GM11168 (cell line): Measurements from ENCODE around the gene CDC42SE2.

Experiments used
- in situ Hi-C: fragments of 300-500 bp; cut with MboI; formaldehyde crosslinking; loops from one replicate; pipeline ENCODE4 v1.12.0; 2022; ENCODE audit warnings: low sequenced_read_pairs; ENCODE audit not compliant: unreplicated experiment

Gene CDC42SE2

DNA sequence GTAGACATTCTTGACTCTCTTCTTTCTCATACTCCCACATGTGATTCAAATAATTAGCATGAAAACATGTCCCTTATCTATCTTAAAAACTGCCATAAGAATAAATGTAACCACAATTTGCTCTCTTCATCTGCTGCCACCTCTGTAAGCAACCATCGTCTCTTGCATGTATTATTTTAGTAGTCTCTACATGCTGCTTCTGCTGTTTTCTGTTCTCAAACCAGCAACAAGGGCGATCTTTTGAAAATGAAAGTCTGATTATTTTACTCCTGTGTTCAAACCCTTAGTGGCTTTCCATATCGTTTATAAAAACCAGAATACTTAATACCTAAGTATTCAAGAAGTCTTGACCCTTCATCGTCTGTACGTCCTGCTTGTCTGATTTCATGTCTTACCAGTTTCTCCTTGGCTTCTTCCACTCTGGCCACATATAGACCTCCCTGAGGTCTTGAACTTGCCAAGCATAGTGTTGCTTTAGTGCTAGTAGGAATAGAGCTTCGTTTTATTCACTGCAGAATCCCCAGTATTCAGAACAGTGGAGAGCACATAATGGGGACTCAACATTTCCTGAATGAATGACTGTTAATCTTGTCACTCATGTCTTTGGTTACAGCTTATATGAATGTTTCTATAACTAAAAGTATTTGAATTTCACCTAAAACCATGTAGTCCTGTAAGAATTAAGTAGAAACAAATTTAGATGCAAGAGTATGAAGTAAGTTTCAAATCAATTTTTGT, 10.6 kb downstream of the CDC42SE2 start:
- in situ Hi-C loops: loop anchor here (10.0 kb wide), 2 partner anchors 100 to 110 kb away; partner anchors contain the start of gene HINT1

DNA sequence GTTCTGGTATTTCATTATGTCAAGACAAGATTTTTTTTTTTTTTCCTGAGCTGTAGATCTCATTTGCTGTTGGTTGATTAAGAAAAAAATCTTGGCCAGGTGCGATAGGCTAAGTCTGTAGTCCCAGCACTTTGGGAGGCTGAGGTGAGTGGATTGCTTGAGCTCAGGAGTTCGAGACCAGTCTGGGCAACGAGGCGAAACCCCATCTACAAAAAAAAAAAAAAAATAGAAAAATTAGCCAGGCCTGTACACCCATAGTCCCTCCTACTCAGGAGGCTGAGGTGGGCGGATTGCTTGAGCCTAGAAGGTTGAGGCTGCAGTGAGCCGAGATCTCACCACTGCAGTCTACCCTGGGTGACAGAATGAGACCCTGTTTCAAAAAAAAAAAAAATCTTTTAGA, 12.2 kb downstream of the CDC42SE2 start:
- in situ Hi-C loops: loop anchor here (10.0 kb wide), 2 partner anchors 99 to 111 kb away; partner anchors contain the start of gene HINT1

DNA sequence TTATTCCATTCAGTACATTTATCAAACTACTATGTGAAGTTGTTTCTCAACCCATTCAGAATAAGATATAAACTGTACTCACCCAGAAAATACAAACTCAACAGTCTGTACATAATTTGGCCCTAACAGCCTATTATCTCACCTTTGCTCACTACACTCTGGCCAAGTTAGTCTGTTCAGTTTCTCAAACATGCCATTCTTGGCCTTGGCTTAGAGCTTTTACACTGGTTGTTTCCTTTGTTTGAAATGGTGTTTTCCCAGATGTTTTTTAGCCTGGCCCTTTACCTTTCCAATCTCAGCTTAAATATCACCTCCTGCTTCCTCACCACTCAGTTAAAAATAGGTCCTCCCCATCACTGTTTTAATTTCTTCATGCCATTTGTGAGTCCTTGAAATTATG, 13.6 kb downstream of the CDC42SE2 start:
- in situ Hi-C loops: loop anchor here (10.0 kb wide), 2 partner anchors 97 to 113 kb away; partner anchors contain the start of gene HINT1

DNA sequence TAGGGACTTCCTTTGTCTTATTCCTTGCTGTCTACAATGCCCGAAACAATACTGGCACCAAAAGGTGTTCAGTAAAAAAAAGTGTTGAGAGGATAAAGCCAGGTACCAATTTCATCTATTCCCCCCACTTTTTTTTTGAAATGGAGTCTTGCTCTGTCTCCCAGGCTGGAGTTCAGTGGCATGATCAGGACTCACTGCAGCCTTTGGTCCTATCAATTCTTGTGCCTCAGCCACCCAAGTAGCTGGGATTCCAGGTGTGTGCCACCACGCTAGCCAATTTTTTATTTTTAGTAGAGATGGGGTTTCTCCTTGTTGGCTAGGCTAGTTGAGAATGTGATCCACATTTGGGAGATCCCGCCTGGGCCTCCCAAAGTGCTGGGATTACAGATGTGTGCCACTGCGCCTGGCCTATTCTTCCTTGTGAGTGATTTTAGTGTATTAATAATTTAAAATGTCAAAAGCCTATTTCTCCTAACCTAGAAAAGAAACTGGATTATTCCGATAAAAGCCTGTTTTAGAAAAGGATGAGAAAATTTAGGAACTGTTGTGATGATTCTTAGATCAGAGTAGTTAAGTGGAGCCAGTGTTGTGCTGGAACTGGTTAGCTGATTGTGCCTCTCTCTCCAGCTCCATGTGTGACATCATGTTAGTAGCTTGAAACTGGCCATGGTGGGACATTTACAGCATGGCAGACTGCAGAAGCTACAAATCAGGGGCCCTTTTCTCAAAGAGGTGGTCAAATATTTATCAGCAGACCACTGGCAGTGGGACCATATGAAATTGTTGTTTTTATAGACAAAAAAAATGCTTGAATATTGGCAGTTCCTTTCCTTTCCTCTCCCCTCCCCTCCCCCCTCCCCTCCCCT, 14.3 kb downstream of the CDC42SE2 start:
- in situ Hi-C loops: loop anchor here (10.0 kb wide), 2 partner anchors 97 to 113 kb away; partner anchors contain the start of gene HINT1

DNA sequence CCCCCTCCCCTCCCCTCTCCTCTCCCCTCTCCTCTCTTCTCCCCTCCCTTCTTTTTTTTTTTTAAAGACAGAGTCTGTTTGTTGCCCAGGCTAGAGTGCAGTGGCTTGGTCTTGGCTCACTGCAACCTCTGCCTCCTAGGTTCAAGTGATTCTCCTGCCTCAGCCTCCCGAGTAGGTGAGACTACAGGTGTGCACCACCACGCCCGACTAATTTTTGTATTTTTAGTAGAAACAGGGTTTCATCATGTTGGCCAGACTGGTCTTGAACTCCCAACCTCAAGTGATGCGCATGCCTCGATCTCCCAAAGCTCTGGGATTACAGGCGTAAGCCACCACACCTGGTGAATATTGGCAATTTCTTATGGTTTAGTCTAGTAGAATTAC, 14.9 kb downstream of the CDC42SE2 start:
- in situ Hi-C loops: loop anchor here (10.0 kb wide), 2 partner anchors 96 to 114 kb away; partner anchors contain the start of gene HINT1

DNA sequence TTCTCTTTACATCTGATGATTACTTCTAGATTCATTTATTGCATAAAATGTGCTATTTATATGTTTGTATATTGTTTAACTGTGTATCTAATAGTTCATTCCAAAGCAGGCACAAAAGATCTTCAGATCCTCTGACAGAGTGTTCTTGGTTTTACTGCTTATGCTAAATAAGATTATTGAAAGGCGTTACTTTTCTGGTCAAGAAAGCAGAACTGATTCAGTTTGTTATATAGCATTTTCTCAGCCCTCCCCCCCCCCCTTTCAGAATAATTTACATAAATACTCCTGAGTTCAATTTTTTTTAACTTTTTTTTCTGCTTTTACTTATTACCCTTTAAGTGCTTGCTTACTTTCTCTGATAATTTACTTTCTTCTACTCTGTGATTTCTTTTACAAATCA, 15.4 kb downstream of the CDC42SE2 start:
- in situ Hi-C loops: loop anchor here (10.0 kb wide), 2 partner anchors 96 to 114 kb away; partner anchors contain the start of gene HINT1

DNA sequence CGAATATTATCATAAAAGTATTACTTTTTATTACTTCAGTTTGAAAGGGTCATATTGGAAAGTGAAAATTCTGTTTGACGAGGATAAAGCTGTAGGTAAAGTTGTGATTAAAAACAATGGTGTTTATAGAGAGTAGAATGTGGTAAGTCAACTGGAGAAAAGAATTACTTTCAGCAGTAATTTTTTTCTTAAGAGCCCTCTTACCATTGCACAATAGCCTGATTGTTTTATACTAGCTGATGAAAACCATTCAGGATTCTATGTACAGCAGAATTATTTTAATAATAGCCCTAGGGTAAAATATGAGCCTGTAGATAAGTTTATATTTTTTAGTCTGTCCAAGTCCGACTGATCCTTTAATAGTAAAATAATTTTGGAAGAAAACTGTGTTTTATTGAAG, 16.6 kb downstream of the CDC42SE2 start:
- in situ Hi-C loops: no loop called here

DNA sequence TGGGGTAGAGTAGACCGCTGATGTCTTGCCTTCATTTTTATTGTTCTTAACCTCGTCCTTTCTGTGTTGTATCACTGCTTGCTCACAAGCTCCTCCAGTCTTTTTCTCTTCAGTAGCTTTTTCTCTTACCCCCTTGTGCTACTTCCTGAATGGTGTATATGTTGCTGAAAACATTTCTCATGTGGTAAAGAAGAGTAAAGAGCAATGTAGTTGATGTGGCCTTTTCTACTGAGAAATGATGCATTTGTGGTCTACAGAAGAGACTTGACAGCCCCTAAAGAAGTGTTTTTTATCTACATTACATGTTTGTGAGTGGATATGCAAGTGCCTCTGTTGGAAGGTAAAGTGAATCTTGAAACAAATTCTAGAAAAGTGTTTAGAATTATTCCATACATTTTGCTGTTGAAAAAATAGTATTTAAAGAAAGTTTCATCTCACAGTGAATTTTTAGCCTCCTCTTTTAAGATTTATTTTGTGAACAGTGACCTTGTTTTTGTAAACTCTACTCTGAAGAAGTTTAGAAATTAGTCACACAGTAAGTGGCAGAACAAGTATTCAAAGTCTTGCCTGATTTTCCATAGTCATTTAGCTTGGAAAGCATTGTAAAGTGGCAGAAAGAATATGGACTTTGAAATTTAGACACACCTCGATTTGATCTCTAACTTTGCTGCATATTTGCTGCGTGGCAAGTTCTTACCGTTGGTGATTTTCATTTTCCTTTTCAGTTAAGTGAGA, 17.4 kb downstream of the CDC42SE2 start:
- in situ Hi-C loops: no loop called here

DNA sequence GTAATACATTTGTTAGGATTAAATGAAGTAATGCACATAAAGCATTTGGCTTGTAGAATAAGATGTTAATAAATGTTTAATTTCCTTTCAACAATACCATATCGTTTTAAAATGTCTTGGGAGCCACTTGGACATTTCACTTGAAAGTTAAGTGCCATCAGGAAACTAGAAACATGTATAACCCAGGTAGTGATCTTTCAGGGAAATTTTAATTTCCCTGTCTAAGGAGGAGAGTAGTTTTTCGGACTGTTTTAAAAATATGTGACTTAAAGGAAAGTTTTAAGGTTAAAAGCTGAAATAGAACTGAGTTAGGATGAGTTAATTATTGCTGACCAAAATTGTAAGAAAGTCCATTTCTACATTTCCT, 18.0 kb downstream of the CDC42SE2 start:
- in situ Hi-C loops: no loop called here

DNA sequence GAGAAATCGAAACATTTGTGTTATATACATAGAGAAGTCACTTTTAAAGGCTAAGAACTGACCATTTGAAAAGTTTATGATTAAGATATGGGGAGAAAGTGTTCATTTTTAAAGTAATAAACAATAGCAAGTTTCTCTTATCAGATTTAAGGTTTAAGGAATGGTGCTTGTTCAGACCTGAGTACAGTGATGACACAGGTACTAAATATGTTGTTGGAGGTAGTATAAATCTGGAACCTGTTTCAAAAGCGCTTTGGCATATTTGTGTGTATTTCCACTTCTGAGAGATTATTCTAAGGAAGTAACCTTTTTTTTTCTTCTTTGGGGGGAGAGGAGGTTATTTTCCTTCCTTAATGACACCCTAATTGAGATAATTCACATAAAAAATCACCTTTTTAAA, 18.4 kb downstream of the CDC42SE2 start:
- in situ Hi-C loops: no loop called here

DNA sequence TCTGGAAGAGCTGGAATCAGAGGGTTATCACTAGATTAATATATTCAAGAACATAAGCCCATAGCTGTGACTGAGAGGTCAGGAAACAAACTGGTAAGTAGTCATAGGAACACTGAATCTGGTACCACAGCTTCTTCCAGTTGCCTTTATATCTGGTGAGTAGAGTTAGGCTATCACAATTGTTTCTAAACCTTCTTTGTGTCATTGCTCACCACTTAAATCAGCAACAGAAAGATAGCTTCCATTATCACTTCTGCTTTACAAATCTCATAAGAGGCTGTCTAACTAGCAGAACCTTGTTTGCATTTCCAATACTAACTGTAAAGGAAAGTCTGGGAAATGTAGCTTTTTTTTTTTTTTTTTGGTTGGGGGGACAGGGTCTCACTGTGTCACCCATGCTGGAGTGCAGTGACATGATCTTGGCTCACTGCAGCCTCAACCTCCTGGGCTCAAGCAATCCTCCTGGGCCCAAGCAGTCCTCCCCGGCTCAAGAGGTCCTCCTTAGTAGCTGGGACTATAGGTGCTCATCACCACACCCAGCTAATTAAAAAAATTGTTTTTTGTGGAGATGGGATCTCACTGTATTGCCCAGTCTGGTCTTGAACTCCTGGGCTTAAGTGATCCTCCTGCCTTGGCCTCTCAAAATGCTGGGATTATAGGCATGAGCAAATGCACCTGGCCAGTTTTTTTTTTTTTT, 22.0 kb downstream of the CDC42SE2 start:
- in situ Hi-C loops: loop anchor here (5.0 kb wide), 1 partner anchor 71 kb away; no protein-coding TSS in a partner anchor

DNA sequence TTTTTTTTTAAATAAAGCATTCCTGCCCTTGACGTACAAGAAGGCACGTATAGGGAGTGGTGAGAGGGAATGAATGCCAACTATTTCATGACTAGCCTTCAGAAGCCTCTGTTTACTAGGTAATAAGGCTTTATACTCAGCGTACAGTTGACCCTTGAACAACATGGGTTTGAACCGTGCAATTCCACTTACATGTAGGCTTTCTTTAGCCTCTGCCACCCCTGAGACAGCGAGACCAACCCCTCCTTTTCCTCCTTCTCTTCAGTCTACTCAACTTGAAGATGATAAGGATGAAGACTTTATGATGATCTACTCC, 22.5 kb downstream of the CDC42SE2 start:
- in situ Hi-C loops: loop anchor here (5.0 kb wide), 1 partner anchor 71 kb away; no protein-coding TSS in a partner anchor

DNA sequence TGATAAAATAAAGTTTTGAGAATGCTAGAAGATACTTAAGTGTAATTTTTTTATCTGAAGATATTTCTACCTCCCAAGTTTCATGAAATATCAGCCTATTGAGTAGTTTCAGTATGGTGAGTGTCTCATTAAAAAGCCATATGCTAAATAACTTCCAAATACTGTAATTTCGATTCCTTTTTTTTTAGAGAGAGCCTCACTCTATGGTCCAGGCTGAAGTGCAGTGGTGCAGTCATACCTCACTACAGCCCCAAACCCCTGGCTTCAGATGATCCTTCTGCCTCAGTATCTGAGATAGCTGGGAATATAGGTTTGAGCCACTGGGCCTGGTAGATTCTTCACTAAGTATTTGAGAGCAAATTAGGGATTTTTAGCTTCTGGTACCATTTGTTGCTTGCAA, 24.5 kb downstream of the CDC42SE2 start:
- in situ Hi-C loops: loop anchor here (5.0 kb wide), 1 partner anchor 69 kb away; no protein-coding TSS in a partner anchor

DNA sequence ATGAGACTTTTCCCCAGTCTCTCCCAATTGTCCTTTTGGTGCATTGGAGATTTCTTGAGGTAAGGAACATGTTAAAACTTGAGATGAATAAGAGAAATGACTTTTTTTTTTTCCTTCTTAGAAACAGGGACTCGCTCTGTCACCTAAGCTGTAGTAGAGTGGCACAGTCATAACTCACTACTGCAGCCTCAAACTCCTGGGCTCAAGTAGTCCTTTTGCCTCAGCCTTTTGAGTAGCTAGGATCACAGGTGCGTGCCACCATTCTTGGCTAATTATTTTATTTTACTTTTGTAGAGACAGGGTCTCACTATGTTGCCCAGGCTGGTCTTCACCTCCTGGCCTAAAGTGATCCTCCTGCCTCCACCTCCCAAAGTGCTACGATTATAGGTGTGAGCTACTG, 25.9 kb downstream of the CDC42SE2 start:
- in situ Hi-C loops: loop anchor here (5.0 kb wide), 1 partner anchor 68 kb away; no protein-coding TSS in a partner anchor

DNA sequence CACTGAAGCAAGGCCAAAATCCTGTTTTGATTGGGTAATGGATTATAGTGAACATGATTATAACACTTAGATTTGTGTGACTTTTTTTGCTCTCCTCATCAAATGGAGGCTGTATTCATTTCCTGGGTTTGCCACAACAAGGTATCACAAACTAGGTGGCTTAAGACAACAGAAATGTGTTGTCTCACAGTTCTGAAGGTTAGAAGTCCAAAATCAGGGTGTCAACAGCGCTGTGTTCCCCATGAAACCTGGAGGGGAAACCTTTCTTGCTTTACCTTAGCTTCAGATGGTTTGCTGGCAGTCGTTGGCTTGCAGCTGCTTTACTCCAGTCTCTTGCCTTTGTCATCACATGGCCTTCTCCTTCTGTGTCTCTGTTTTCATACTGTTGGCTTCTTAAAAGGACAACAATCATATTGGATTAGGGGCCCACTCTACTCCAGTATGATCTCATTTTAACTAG, 32.4 kb downstream of the CDC42SE2 start:
- in situ Hi-C loops: no loop called here

DNA sequence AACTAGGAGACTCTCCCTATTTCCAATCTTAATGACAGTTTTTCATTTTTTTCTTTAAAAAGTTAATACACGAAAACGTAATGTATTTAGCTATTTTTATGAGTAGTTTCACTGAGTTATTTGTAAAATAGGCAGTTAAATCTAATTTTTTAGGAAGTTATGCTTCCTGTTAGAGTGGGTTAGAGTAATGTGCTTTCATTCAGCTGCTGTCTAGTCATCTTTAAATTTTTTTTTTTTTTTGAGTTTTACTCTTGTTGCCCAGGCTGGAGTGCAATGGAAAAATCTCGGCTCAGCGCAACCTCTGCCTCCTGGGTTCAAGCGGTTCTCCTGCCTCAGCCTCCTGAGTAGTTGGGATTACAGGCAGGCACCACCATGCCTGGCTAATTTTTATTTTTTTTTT, 34.0 kb downstream of the CDC42SE2 start:
- in situ Hi-C loops: no loop called here

DNA sequence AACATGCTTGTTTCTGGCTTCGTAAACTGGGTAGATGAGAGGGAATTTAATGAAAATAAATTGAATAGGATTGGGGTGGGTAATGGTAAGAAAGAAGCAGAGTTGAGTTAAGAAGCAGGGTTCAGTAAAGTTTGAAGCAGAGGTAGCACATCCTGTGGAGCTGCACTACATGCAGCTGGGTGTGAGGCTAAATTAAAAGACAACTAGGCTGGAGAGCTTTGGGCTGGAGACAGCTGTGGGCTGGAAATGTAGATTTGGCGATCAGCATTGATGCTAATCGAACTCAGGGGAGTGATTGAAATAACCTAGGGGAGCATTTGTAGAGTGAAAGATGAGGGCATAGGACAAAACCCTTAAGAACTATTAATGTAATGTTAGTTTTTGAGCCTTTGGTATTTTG, 35.6 kb downstream of the CDC42SE2 start:
- in situ Hi-C loops: no loop called here

DNA sequence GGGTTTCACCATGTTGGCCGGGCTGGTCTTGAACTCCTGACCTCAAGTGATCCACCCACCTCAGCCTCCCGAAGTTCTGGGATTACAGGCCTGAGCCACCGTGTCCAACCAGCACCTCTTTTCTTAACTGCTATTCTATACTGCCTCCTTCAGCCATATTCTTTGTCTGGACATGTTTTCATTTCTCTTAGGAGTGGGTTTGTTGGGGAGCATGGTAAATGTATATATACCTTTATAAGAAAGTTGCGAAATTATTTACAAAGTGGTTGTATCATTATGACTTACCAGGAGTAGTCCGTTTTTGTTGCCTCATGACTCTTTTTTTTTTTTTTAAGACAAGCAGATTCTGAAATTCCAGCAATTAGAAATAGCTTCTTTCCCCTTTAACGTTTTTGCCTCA, 38.7 kb downstream of the CDC42SE2 start:
- in situ Hi-C loops: no loop called here

DNA sequence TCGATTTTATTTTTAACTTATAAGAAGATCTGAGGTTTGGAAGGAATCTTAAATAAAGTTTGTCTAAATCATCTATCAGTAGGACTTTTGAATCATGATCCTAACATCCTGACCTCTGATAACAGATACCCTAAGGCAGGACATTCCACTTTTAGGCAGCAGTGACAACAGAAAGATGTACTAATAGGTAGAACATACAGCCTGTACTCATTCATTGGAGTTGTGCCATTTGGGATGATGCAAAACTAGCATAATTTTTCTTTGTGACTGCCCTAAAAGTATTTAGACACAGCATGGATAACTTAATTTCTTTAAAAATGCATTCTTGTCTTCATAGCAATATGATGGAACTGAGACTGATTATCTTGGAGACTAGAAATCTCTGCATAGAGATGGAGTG, 39.7 kb downstream of the CDC42SE2 start:
- in situ Hi-C loops: no loop called here

DNA sequence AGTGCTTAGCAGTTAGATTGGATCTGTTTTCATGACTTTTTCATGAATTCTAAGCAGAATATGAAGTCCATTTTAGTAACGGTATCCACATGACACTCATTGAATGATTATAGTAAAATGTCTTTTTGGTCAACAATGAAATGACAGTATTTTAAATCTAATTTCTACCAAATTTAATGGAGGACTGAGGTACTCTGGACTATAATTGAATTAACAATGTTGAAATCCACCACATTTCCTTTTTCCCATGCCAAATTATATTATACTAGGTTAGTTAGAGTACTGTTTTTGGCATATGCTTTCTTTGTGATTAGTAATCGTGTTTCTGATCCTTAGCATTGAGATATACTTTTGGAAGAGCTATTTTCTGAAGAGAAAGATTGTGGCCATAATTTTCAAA, 40.6 kb downstream of the CDC42SE2 start:
- in situ Hi-C loops: no loop called here
